GM19438 (cell line): ENCODE measurements around the gene ZDHHC24.

Experiments
- ATAC-seq: cut with Tn5 transposase; IDR thresholded peaks from one replicate; pipeline ENCODE4 v1.9.1; 2021; ENCODE audit warnings: low read depth; ENCODE audit not compliant: unreplicated experiment

ZDHHC24 gene

GRCh38 chr11:66567787-66568123 is 21.9 kb upstream of the ZDHHC24 start:
- ATAC-seq: no peak

DNA sequence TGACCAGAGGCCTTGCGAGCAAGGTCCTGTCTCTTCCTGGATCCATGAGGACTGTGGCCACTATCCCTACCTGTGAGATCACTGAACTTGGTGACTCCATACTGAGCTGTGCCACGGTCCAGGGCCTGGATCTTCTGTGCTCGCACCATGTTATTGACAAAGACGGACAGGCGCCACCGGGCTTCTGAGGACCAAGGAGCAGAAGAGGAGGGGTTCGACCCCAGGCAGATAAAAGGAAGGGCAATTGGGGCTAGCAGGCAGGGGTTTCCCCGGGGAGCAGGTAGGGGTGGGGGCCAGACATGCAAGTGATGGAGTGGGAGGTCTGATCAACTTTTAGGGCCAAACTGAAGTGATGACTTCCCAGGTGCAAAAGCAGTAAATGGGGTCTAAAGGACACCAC is 20.4 kb upstream of the ZDHHC24 start:
- ATAC-seq: no peak

DNA sequence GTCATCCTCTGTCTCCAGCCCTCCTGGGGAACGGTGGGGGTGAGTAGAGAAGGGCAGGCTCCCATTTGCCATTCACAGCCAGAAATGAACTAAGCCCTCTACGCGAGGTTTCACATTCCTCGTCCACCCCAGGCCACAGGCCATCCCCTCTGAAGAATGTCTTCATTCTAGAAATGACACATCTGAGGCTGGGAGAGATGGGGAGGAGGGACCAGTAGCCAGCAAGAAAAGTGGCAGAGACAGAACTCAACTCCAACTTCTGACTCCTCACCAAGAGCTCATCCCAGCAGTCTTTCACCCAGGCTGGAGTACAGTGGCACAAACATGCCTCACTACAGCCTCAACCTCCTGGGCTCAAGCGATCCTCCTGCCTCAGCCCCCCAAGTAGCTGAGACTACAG is 19.1 kb upstream of the ZDHHC24 start:
- ATAC-seq: no peak

DNA sequence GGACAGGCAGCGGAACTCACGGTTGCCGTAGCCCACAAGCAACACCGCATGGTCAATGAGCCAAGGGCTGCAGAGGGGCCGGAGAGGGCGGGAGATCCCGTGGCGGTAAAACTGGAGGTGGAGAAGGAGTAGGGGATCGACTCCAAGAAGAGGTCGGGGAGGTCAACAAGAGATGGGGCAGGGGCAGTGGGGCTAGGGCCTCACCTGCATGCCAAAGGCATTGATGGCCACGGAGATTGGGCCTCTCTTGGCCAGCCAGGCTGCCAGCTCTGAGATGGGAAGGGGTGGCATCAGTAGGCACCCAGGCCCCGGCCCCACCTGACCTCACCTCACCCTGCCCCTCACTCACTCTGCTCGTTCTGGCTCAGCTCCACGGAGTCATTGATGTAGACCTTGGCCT is 18.7 kb upstream of the ZDHHC24 start:
- no peak for ATAC-seq

- no peak for ATAC-seq
These were observed 18.0 kb upstream of the ZDHHC24 start for GRCh38 chr11:66563832-66564231.

GRCh38 chr11:66562907-66563583 is 17.2 kb upstream of the ZDHHC24 start:
- ATAC-seq: no peak

GRCh38 chr11:66562275-66562674 is 16.4 kb upstream of the ZDHHC24 start:
- no peak for ATAC-seq

DNA sequence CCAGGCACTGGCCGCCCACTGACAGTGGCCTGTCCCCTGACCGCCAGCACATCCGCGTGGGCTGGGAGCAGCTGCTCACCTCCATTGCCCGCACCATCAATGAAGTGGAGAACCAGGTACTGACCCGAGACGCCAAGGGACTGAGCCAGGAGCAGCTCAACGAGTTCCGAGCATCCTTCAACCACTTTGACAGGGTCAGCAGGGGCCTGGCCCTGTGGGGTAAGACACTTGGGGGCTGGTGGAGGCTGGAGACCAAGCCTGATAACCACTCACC is 16.1 kb upstream of the ZDHHC24 start:
- ATAC-seq: no peak

- no peak for ATAC-seq
These were observed 15.5 kb upstream of the ZDHHC24 start for GRCh38 chr11:66561178-66561974.

- no peak for ATAC-seq
These were observed 14.2 kb upstream of the ZDHHC24 start for GRCh38 chr11:66559866-66560676.

- ATAC-seq: no peak
These were observed 13.5 kb upstream of the ZDHHC24 start for GRCh38 chr11:66559142-66559865.

GRCh38 chr11:66557733-66558326 is 12.0 kb upstream of the ZDHHC24 start:
- ATAC-seq: no peak

DNA sequence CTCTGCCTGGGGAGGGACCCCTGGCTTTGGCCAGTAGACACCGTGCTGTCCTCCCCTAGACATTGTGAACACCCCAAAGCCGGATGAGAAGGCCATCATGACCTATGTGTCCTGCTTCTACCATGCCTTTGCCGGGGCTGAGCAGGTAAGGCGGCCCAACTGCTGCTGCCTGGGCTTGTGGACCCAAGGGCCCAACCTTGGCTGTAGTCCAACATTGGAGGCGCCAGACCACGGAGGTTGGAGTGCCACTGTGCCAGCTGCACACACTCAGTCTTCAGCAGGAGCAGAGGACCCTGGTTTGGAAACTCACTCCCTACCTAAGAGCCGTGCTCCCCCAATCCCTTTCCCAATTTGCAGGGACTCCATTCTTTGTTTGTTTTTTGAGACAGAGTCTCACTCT is 10.2 kb upstream of the ZDHHC24 start:
- no peak for ATAC-seq

DNA sequence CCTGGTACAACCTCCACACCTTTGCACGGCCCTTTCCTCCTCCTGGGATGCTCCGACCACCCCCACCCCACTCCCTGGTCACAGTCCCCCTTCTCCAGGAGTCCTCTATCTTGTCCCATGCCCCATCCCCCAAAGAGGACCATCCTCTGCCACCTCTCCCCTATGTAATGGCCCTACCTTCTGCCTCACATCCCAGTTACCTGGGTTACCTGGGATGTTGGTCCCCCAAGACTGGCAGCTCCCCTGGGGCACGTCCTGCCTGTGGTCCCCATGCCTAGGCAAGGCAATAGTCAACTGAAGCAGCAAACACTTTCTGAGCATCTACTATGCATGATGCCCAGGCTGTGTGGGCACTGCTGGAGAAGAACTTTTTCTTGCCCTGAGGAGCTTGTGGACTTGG is 9.6 kb upstream of the ZDHHC24 start:
- ATAC-seq: no peak

DNA sequence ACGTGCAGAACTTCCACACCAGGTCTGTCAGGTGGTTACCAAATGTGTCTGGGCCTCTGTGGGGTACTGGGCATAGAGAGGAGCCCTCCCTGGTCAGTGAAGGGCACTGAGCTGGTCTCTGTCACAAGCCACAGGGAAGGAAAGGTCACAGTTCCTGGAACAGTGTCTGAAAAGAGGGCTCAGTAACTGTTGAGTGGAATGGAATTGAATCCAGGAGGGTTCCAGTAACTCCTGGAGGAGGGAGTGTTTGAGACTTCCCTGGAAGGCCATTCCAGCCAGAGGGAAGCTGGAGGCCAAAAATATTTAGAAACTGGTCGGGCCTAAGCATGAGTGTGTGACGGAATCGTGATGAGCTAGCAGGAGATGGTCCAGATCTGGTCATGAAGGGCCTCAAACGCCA is 8.8 kb upstream of the ZDHHC24 start:
- ATAC-seq: no peak

GRCh38 chr11:66550887-66551286 is 5.0 kb upstream of the ZDHHC24 start:
- no peak for ATAC-seq

- no peak for ATAC-seq
These were observed 3.8 kb upstream of the ZDHHC24 start for GRCh38 chr11:66549696-66550095.

GRCh38 chr11:66548774-66549630 is 3.2 kb upstream of the ZDHHC24 start:
- no peak for ATAC-seq

- no peak for ATAC-seq
These were observed 2.2 kb upstream of the ZDHHC24 start for GRCh38 chr11:66548041-66548440.

- ATAC-seq: no peak
These were observed 1.8 kb upstream of the ZDHHC24 start for GRCh38 chr11:66547662-66548009.
